Measurements from ENCODE around the gene KCNC1.

GRCh38 chr11:17746096-17746495 is 11.5 kb downstream of the KCNC1 start:
- no peak for TF ChIP-seq POLR2A (IDR thresholded peaks at IDR 0.05)
- TF ChIP-seq CTCF (IDR thresholded peaks at IDR 0.05), result no peak
- TF ChIP-seq EP300 (IDR thresholded peaks at IDR 0.05), result no peak
